LNCAP (cell line): ENCODE data around the gene RNF103.

Source experiments
- TF ChIP-seq, protein P1 (sequence below): fragments of 450-650 bp; IDR thresholded peaks from 2 replicates; pipeline ENCODE4 v1.5.1; 2017; ENCODE audit warnings: mild to moderate bottlenecking

Gene RNF103

DNA sequence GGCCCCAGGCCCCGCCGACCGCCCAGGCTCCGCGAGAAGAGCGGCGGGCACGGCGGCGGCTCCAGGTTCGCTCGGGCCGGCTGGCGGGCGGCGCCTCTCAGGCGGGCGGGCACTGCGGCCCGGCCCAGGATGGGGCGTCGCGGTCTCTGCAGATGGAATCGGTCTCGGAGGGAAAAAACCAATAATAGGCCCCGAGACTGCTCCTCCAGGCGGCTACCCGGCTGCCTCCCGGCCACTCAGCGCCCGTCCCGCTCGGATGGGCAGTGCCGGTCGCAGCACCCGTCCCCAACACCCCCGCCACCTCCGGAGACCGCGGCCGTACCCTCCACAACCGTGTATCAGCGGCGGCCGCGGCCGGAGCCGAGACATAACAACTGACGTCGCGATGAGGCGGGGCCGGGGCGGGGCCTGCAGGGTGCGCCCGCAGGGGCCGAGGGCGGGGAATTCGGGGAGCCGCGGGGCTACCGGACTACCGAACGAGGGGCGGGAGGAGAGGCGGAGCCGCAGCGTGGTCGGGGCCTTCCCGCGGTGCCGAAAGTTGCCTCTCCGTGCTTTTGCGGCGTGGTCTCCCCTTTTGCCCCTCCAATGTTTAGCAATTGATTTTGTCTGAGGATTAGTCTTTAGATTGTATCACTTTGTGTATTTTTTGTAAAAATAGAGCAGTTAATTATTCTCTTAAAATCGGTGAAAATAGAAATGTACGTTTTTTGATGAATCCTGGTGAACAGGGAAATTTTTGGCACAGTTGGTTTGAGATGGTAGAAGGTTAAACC lies at the start of gene RNF103:
Gene RNF103 (minus strand): TSS at position 372 of the 773 bp plus-strand sequence. CDS start 979 bp downstream, outside the sequence.
- TF ChIP-seq, protein P1, sequence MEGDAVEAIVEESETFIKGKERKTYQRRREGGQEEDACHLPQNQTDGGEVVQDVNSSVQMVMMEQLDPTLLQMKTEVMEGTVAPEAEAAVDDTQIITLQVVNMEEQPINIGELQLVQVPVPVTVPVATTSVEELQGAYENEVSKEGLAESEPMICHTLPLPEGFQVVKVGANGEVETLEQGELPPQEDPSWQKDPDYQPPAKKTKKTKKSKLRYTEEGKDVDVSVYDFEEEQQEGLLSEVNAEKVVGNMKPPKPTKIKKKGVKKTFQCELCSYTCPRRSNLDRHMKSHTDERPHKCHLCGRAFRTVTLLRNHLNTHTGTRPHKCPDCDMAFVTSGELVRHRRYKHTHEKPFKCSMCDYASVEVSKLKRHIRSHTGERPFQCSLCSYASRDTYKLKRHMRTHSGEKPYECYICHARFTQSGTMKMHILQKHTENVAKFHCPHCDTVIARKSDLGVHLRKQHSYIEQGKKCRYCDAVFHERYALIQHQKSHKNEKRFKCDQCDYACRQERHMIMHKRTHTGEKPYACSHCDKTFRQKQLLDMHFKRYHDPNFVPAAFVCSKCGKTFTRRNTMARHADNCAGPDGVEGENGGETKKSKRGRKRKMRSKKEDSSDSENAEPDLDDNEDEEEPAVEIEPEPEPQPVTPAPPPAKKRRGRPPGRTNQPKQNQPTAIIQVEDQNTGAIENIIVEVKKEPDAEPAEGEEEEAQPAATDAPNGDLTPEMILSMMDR, result no peak

- TF ChIP-seq, protein P1, result no peak
Measured at GRCh38 chr2:86673011-86673410, 49.3 kb upstream of the RNF103 start.

DNA sequence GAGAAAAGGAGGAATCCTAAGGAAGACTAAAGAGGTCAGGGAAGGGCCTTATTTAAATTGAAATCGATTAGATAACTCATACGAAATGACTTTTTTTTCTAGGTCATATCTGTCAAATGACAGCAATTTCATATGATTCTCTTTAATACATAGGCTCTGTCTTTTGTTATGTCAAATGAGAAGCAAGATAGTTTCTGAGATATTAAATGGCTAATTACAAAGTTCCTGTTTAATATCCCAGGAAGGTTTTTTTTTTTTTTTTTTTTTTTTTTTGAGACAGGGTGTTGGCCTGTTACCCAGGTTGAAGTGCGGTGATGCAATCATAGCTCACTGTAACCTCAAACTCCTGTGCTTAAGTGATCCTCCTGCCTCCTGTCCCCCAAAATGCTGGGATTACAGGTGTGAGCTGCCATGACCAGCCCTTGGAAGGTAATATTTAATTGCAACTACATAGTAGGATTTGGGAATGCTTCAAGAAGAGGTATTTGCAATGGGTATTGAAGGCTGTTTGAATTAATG lies 48.4 kb upstream of the RNF103 start:
- TF ChIP-seq, protein P1, result no peak

DNA sequence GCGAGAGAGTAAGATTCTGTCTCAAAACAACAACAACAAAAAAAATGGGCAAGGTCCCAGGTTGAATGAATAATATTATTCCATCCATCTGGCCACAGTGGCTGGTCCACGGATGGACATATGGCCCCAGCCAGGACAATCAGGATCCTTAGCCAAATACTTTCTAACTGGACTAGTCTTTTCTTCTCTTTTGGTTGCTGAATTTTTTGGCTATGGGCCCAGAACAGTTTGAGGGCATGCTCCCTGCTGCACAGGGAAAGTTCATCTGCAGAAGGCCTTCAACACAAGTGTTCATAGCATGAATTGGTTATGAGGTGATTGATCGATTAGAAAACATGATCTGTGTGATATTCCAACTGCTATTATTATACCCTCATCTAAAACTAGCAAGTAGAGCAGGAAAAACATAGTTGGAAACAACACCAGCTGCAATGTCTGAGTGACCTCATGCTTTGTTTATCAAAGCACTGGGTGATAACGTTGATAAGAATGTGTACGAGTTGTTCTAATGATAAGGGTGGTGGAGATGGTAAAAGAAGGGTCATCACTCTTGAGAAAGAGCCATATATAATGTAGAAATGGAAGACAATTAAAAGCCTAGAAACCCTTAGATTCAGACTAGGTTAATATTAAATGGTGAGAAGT lies 47.8 kb upstream of the RNF103 start:
- TF ChIP-seq, protein P1, result no peak

- TF ChIP-seq, protein P1, result no peak
Measured at GRCh38 chr2:86661333-86661732, 37.7 kb upstream of the RNF103 start.

GRCh38 chr2:86650188-86650587 lies 26.5 kb upstream of the RNF103 start:
- TF ChIP-seq, protein P1, result no peak

DNA sequence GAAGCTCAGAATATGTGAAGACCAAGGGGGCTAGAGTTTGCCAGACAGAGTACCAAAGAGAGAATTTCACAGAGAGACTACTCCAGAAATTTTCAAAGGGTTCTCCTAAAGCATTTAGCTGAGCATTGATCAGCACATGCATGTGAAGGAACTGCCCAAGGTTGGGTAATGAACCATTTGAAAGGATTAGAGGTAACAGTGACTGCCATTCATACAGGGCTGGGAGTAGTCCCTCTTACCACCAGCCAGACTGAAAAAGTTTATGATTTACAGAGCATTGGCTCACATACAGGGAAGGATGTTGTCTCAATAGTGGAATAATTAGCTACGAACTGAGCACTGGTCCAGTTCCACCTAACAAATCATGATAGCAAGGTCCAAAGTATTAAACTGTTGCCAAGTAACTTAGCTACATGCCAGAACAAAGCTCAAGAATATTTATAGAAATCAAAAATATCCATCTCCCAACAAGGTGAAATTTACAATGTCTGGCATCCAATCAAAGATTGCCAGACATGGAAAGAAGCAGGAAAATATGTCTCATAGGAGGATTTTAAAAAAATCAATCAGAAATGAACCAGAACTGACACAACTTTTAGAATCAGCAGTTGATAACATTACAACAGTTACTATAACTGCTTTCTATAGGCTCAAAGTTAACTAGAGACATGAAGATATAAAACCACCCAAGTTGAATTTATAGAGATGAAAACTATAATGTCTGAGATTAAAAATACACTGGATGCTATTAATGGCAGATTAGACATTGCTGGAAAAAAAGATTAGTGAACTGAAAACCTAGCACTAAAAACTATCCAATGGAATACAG lies 25.7 kb upstream of the RNF103 start:
- TF ChIP-seq, protein P1, result no peak
